Activated B cell treated with CpG ODN at 0.5 μM for 24 hours (primary cell): ENCODE data around the gene HELQ. TPM values are rescaled to one million over a fixed set of nuclear protein-coding genes. Genes with fewer than 3 reads are reported as not detected.
"Not testable (repeated sequence)": the region's sequence is repeated elsewhere in the genome, so short reads cannot be mapped to it uniquely, and the experiment has no call there.

Experiments
- ATAC-seq: fragments of 200-7000 bp; cut with Tn5 transposase; one replicate; pipeline ENCODE4 v1.10.0; 2021; ENCODE audit warnings: low read depth, mild to moderate bottlenecking, moderate library complexity
- CTCF ChIA-PET: fragments of 350-600 bp; sonication (Branson Sonifier 250); formaldehyde crosslinking; loops from one replicate; lab custom pipeline; 2021; ENCODE audit warnings: antibody characterized with exemption; lab: Charles Lee
- POLR2A ChIA-PET: fragments of 350-600 bp; sonication (Branson Sonifier 250); formaldehyde crosslinking; loops from one replicate; lab custom pipeline; 2021; ENCODE audit warnings: antibody characterized with exemption; lab: Charles Lee
- DNase-seq: peaks from one replicate; pipeline ENCODE4 v3.0.0; 2022
- H3K27ac Mint-ChIP-seq: one replicate; pipeline ENCODE4 v1.8.0; 2020; ENCODE audit warnings: mixed read lengths
- H3K27me3 Mint-ChIP-seq: one replicate; pipeline ENCODE4 v1.8.0; 2021; ENCODE audit warnings: mixed read lengths
- H3K36me3 Mint-ChIP-seq: one replicate; pipeline ENCODE4 v1.8.0; 2021; ENCODE audit warnings: low read depth, mixed read lengths
- H3K4me1 Mint-ChIP-seq: one replicate; pipeline ENCODE4 v1.8.0; 2021; ENCODE audit warnings: mixed read lengths
- H3K4me3 Mint-ChIP-seq: one replicate; pipeline ENCODE4 v1.8.0; 2020; ENCODE audit warnings: mild to moderate bottlenecking, mixed read lengths
- H3K9me3 Mint-ChIP-seq: one replicate; pipeline ENCODE4 v1.8.0; 2020; ENCODE audit warnings: mixed read lengths
- CTCF ChIP-seq: fragments of 200-600 bp; IDR thresholded peaks from one replicate; pipeline ENCODE4 v1.8.0; 2022; ENCODE audit warnings: antibody characterized with exemption, mild to moderate bottlenecking
- intact Hi-C: fragments of 100-400 bp; cut with micrococcal nuclease; formaldehyde crosslinking; loops from one replicate; pipeline ENCODE4 v1.15.1; 2024
- total RNA-seq: library from RNA; stranded (reverse); gene quantifications from 2 replicates; pipeline ENCODE4 v1.2.3, GENCODE V29; 2022

Gene HELQ
- total RNA-seq, 1 donor from 2014 or later = 32.9 TPM

GRCh38 chr4:83498187-83498586 is 42.6 kb upstream of the HELQ start:
- Mint-ChIP-seq H3K36me3 (no peaks in the 10 kb centered on the region), H3K27ac (no peak overlapping the region), H3K4me3 (no peak overlapping the region), H3K9me3 (no peaks in the 10 kb centered on the region), H3K27me3 (no peaks in the 10 kb centered on the region), H3K4me1 (no peaks in the 10 kb centered on the region)
- no peak for DNase-seq
- ATAC-seq = no peak
- no peak for TF ChIP-seq CTCF
- POLR2A ChIA-PET = interaction anchor here (0.7 kb wide), 1 partner anchor 148 kb away, joined by 5 read pairs; no protein-coding TSS in a partner anchor
- CTCF ChIA-PET = interaction anchor here (0.8 kb wide), 1 partner anchor 13 kb away, joined by 3 read pairs; the partner anchor contains the start of gene ABRAXAS1
- intact Hi-C loops = no loop called here

GRCh38 chr4:83496085-83496917 is 40.7 kb upstream of the HELQ start:
- POLR2A ChIA-PET, ATAC-seq, CTCF ChIA-PET, H3K9me3 Mint-ChIP-seq, H3K27ac Mint-ChIP-seq, DNase-seq, H3K4me3 Mint-ChIP-seq, H3K27me3 Mint-ChIP-seq, H3K4me1 Mint-ChIP-seq, H3K36me3 Mint-ChIP-seq, intact Hi-C loops: not testable (repeated sequence)

- ATAC-seq (peak; percentile 68), DNase-seq (no peak)
- H3K27ac Mint-ChIP-seq = no peak overlapping the region
- H3K4me3 Mint-ChIP-seq = no peak overlapping the region
- TF ChIP-seq CTCF = peak; percentile 80
- peaks cover 1% of the 10 kb centered on the region for H3K4me1 Mint-ChIP-seq
- intact Hi-C loops = loop anchor here (1.0 kb wide), 2 partner anchors 91 to 149 kb away; no protein-coding TSS in a partner anchor
- H3K9me3 Mint-ChIP-seq = no peaks in the 10 kb centered on the region
- no peaks in the 10 kb centered on the region for H3K36me3 Mint-ChIP-seq
- ChIA-PET CTCF (interaction anchor here (0.9 to 4.8 kb wide), 7 partner anchors 33 to 154 kb away, joined by 3 to 19 read pairs (median 5); no protein-coding TSS in a partner anchor), POLR2A (no interaction called here)
- H3K27me3 Mint-ChIP-seq = no peaks in the 10 kb centered on the region
Measured at GRCh38 chr4:83490876-83491450, 35.3 kb upstream of the HELQ start.

- no peak overlapping the region for H3K27ac Mint-ChIP-seq
- no peaks in the 10 kb centered on the region for H3K27me3 Mint-ChIP-seq
- no peak overlapping the region for H3K4me3 Mint-ChIP-seq
- H3K36me3 Mint-ChIP-seq = no peaks in the 10 kb centered on the region
- H3K9me3 Mint-ChIP-seq = no peaks in the 10 kb centered on the region
- ATAC-seq (no peak), DNase-seq (no peak)
- peaks cover 7% of the 10 kb centered on the region for H3K4me1 Mint-ChIP-seq
- ChIA-PET POLR2A (interaction anchor here (0.6 kb wide), 1 partner anchor 53 kb away, joined by 5 read pairs; no protein-coding TSS in a partner anchor), CTCF (interaction anchor here (0.7 to 4.8 kb wide), 3 partner anchors 152 to 694 kb away, joined by 3 to 19 read pairs (median 14); no protein-coding TSS in a partner anchor)
- TF ChIP-seq CTCF = no peak
- intact Hi-C loops = loop anchor here (10.0 kb wide), 2 partner anchors 1025 to 1205 kb away; no protein-coding TSS in a partner anchor
Measured at GRCh38 chr4:83489711-83490326, 34.2 kb upstream of the HELQ start.

- TF ChIP-seq CTCF = no peak
- ATAC-seq = no peak
- Mint-ChIP-seq H3K4me1 (peaks cover 19% of the 10 kb centered on the region), H3K27me3 (no peaks in the 10 kb centered on the region), H3K4me3 (no peak overlapping the region), H3K36me3 (peaks cover 4% of the 10 kb centered on the region), H3K9me3 (no peaks in the 10 kb centered on the region), H3K27ac (no peak overlapping the region)
- intact Hi-C loops = loop anchor here (10.0 kb wide), 2 partner anchors 1022 to 1202 kb away; no protein-coding TSS in a partner anchor
- ChIA-PET POLR2A (interaction anchor here (1.6 to 3.9 kb wide), 2 partner anchors 32 to 49 kb away, joined by 6 to 29 read pairs; partner anchors contain the start of genes GPAT3, HELQ and MRPS18C), CTCF (interaction anchor here (0.6 kb wide), 1 partner anchor 112 kb away, joined by 5 read pairs; no protein-coding TSS in a partner anchor)
- no peak for DNase-seq
Measured at GRCh38 chr4:83486457-83487129, 31.0 kb upstream of the HELQ start.
